Thyroid gland (tissue), 4 donors: ENCODE data around the gene WDR27. TPM values are rescaled to one million over a fixed set of nuclear protein-coding genes. Genes with fewer than 3 reads are reported as not detected.

Experiments used
- DNase-seq, 2 donors: peaks; one replicate each; pipeline ENCODE4 v3.0.0-alpha.2; 2019
- H3K27ac ChIP-seq, 3 donors: fragments of 200-600 bp; sonication (generic); 1 replicate in 2 of 3; 2 replicates in 1 of 3; pipeline ENCODE4 v1.5.1; 2016 to 2019; ENCODE audit warnings: mild to moderate bottlenecking in 1 of 3, moderate library complexity in 1 of 3
- H3K27me3 ChIP-seq: fragments of 200-600 bp; sonication (generic); one replicate; pipeline ENCODE4 v1.5.1; 2019
- H3K36me3 ChIP-seq, 2 donors: fragments of 200-600 bp; sonication (generic); one replicate each; pipeline ENCODE4 v1.5.1; 2016 to 2019
- H3K4me1 ChIP-seq, 2 donors: fragments of 200-600 bp; sonication (generic); one replicate each; pipeline ENCODE4 v1.5.1; 2017 to 2019
- H3K4me3 ChIP-seq, 3 donors: fragments of 200-600 bp; sonication (generic); replicated peaks in 1 of 3; 1 replicate in 2 of 3; 2 replicates in 1 of 3; pipeline ENCODE4 v1.5.1; 2016; ENCODE audit warnings: mild to moderate bottlenecking in 1 of 3
- H3K9me3 ChIP-seq: fragments of 200-600 bp; sonication (generic); one replicate; pipeline ENCODE4 v1.5.1; 2017
- CTCF ChIP-seq, 6 experiments: fragments of 200-600 bp in 3 of 6; fragments of 450-650 bp in 3 of 6; sonication (generic) in 3 of 6; IDR thresholded peaks; one replicate each; pipeline ENCODE4 v1.5.1; 2016 to 2019; ENCODE audit warnings: antibody characterized with exemption in 6 of 6, mild to moderate bottlenecking in 2 of 6, inconsistent platforms in 1 of 6, moderate library complexity in 1 of 6
- POLR2A ChIP-seq, 2 donors: fragments of 450-650 bp; IDR thresholded peaks; one replicate each; pipeline ENCODE4 v1.6.1; 2017; ENCODE audit warnings: antibody characterized with exemption in 2 of 2, mild to moderate bottlenecking in 2 of 2, moderate library complexity in 1 of 2
- WGBS, 2 donors: methylation state at CpG; one replicate each; pipeline ENCODE4 v1.1.5; 2017; 5-methylcytosine and 5-hydroxymethylcytosine counted together
- intact Hi-C: fragments of 100-400 bp; cut with DNase I; formaldehyde crosslinking; loops from one replicate; pipeline ENCODE4 v1.15.1; 2023
- total RNA-seq, 4 donors: library from RNA; depleted of rRNA; stranded (reverse); fragments of >200 nt; gene quantifications; one replicate each; pipeline ENCODE4 v1.2.3, GENCODE V29; 2016

Gene WDR27
- total RNA-seq, 4 donors from 2014 or later, result 48.9 to 74.6 (median 51.8) TPM

- peak overlapping the region in 1 of 3 donors; percentile 57 for H3K27ac ChIP-seq
- H3K9me3 ChIP-seq, result no peaks in the 10 kb centered on the region
- WGBS, 2 donors, result 95 to 97% methylated on average over 11 of the region's 11 CpGs
- intact Hi-C loops, result no loop called here
- no peak for TF ChIP-seq CTCF (IDR thresholded peaks at IDR 0.05)
- no peak for TF ChIP-seq POLR2A (IDR thresholded peaks at IDR 0.05)
- no peak overlapping the region for H3K4me3 ChIP-seq
- DNase-seq, result no peak
- H3K27me3 ChIP-seq, result no peaks in the 10 kb centered on the region
- H3K36me3 ChIP-seq, result no peaks in the 10 kb centered on the region
- peaks cover 0 to 15% of the 10 kb centered on the region in 2 donors for H3K4me1 ChIP-seq
Observed at GRCh38 chr6:169429001-169429400, 272.8 kb downstream of the WDR27 start.

- Histone ChIP-seq H3K36me3 (no peaks in the 10 kb centered on the region), H3K27me3 (no peaks in the 10 kb centered on the region), H3K4me1 (peaks cover 0 to 15% of the 10 kb centered on the region in 2 donors), H3K9me3 (no peaks in the 10 kb centered on the region), H3K4me3 (no peak overlapping the region), H3K27ac (peak overlapping the region; percentile 55 to 68 (median 57))
- DNase-seq, result peak; percentile 52 to 61
- TF ChIP-seq POLR2A (IDR thresholded peaks at IDR 0.05), result no peak
- no peak for TF ChIP-seq CTCF (IDR thresholded peaks at IDR 0.05)
- WGBS, 2 donors, result 11 to 24% methylated on average over 11 to 12 of the region's 12 CpGs
- intact Hi-C loops, result no loop called here
Observed at GRCh38 chr6:169428532-169428931, 273.3 kb downstream of the WDR27 start.

- H3K9me3 ChIP-seq, result no peaks in the 10 kb centered on the region
- H3K27me3 ChIP-seq, result no peaks in the 10 kb centered on the region
- 39 to 52% methylated on average over 11 of the region's 11 CpGs for WGBS, 2 donors
- no peaks in the 10 kb centered on the region for H3K36me3 ChIP-seq
- intact Hi-C loops, result no loop called here
- DNase-seq, result no peak
- TF ChIP-seq POLR2A (IDR thresholded peaks at IDR 0.05), result no peak
- no peak for TF ChIP-seq CTCF (IDR thresholded peaks at IDR 0.05)
- peak overlapping the region; percentile 55 to 68 (median 57) for H3K27ac ChIP-seq
- no peak overlapping the region for H3K4me3 ChIP-seq
- H3K4me1 ChIP-seq, result peaks cover 0 to 15% of the 10 kb centered on the region in 2 donors
Observed at GRCh38 chr6:169427856-169428255, 274.0 kb downstream of the WDR27 start.

- Histone ChIP-seq H3K9me3 (no peaks in the 10 kb centered on the region), H3K4me3 (no peak overlapping the region), H3K27me3 (no peaks in the 10 kb centered on the region), H3K36me3 (no peaks in the 10 kb centered on the region), H3K4me1 (peaks cover 0 to 15% of the 10 kb centered on the region in 2 donors), H3K27ac (no peak overlapping the region)
- no peak for DNase-seq
- TF ChIP-seq POLR2A (IDR thresholded peaks at IDR 0.05) (no peak), CTCF (IDR thresholded peaks at IDR 0.05) (no peak)
- intact Hi-C loops, result no loop called here
- 85 to 94% methylated on average over 5 to 8 of the region's 10 CpGs for WGBS, 2 donors
Observed at GRCh38 chr6:169426611-169427010, 275.2 kb downstream of the WDR27 start.

- 84% methylated on average over 20 to 21 of the region's 31 CpGs for WGBS, 2 donors
- H3K27ac ChIP-seq, result no peak overlapping the region
Observed at GRCh38 chr6:169425628-169426370, 276.0 kb downstream of the WDR27 start.

More at GRCh38 chr6:169425628-169426370, 276.0 kb downstream of the WDR27 start:
- H3K9me3 ChIP-seq, result no peaks in the 10 kb centered on the region
- peaks cover 0 to 15% of the 10 kb centered on the region in 2 donors for H3K4me1 ChIP-seq
- H3K27me3 ChIP-seq, result no peaks in the 10 kb centered on the region
- no peak overlapping the region for H3K4me3 ChIP-seq
- no peaks in the 10 kb centered on the region for H3K36me3 ChIP-seq
- intact Hi-C loops, result no loop called here
- DNase-seq, result peak; percentile 24 to 38
- TF ChIP-seq CTCF (IDR thresholded peaks at IDR 0.05), result no peak
- TF ChIP-seq POLR2A (IDR thresholded peaks at IDR 0.05), result no peak
